SK-N-MC (cell line): Measurements from ENCODE around the gene CACNA1G.

Source experiments
- EZH2 ChIP-seq: fragments of 200-600 bp; sonication (generic); IDR thresholded peaks from one replicate; pipeline ENCODE4 v1.6.1; 2017; ENCODE audit warnings: antibody characterized with exemption
- FOXP2 ChIP-seq: optimal IDR thresholded peaks from 2 replicates; pipeline ENCODE3; 2011; ENCODE audit warnings: mild to moderate bottlenecking, moderate library complexity; ENCODE audit not compliant: insufficient read depth; ENCODE audit errors: extremely low read length, control extremely low read depth
- POLR2AphosphoS5 ChIP-seq: IDR thresholded peaks from 2 replicates; pipeline ENCODE4 v1.6.1; 2012; ENCODE audit warnings: mild to moderate bottlenecking, low read depth, low read length, borderline replicate concordance

GRCh38 chr17:50613007-50613992 lies 52.8 kb downstream of the CACNA1G start:
- TF ChIP-seq POLR2AphosphoS5 (no peak), EZH2 (no peak), FOXP2 (no peak)
